Measurements from ENCODE around the gene ARHGEF12. TPM values are rescaled to one million over a fixed set of nuclear protein-coding genes. Genes with fewer than 3 reads are reported as not detected.
A peak's percentile ranks its signal among the peaks of the same experiment; 100 is the strongest.

The ARHGEF12 gene
- polyA plus RNA-seq, 1 experiment = 16.9 TPM

- no peak for DNase-seq (ENCODE audit: low read depth)
- TF ChIP-seq CTCF (IDR thresholded peaks at IDR 0.05; ENCODE audit: insufficient read depth, low read depth, low read length) = peak; percentile 45
- Histone ChIP-seq H3K4me3 (ENCODE audit: low read depth, low read length) (no peak overlapping the region), H3K36me3 (ENCODE audit: control insufficient read depth, insufficient read depth, low read length) (no peaks in the 10 kb centered on the region; the same call in 1 of the 2 replicates), H3K27me3 (ENCODE audit: control insufficient read depth, insufficient read depth, low read length) (no peaks in the 10 kb centered on the region)
- ChIA-PET CTCF (interaction anchor here (0.6 to 1.6 kb wide), 5 partner anchors 27 to 96 kb away, joined by 3 to 4 read pairs (median 4); partner anchors contain the start of gene ARHGEF12), POLR2A (interaction anchor here (0.6 kb wide), 1 partner anchor 152 kb away, joined by 3 read pairs; no protein-coding TSS in a partner anchor)
Measured at GRCh38 chr11:120431633-120432032, 95.4 kb downstream of the ARHGEF12 start.

- Histone ChIP-seq H3K27me3 (ENCODE audit: control insufficient read depth, insufficient read depth, low read length) (no peaks in the 10 kb centered on the region), H3K36me3 (ENCODE audit: control insufficient read depth, insufficient read depth, low read length) (no peaks in the 10 kb centered on the region; the same call in 1 of the 2 replicates), H3K4me3 (ENCODE audit: low read depth, low read length) (no peak overlapping the region)
- DNase-seq (ENCODE audit: low read depth) = peak; percentile 97
- CTCF ChIA-PET = interaction anchor here (0.6 to 1.5 kb wide), 5 partner anchors 9 to 97 kb away, joined by 3 to 4 read pairs (median 4); partner anchors contain the start of gene ARHGEF12
- no peak for TF ChIP-seq CTCF (IDR thresholded peaks at IDR 0.05; ENCODE audit: insufficient read depth, low read depth, low read length)
- POLR2A ChIA-PET = interaction anchor here (0.6 kb wide), 1 partner anchor 152 kb away, joined by 3 read pairs; no protein-coding TSS in a partner anchor
Measured at GRCh38 chr11:120432056-120433018, 96.1 kb downstream of the ARHGEF12 start.

GRCh38 chr11:120441592-120441991, 105.4 kb downstream of the ARHGEF12 start:
- POLR2A ChIA-PET = no interaction called here

DNA sequence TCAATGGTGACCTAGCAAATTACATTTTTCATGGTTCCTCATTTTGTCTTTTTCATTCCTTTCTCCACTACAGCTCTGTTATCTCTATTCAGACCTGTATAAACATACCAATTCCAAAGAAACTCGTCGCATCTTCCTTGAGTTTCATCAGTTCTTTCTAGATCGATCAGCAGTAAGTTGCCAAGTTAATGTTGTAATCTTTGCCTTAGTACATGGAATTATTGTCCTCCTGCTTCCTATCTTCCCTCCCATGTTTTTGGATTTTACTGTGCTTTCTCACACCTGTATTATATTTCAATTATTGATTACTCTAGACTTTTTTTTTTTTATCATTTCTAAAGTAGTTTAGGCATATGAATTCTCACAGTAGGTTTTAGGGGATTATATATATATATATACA, 105.8 kb downstream of the ARHGEF12 start:
- Histone ChIP-seq H3K4me3 (ENCODE audit: low read depth, low read length) (no peak overlapping the region), H3K36me3 (ENCODE audit: control insufficient read depth, insufficient read depth, low read length) (no peaks in the 10 kb centered on the region), H3K27me3 (ENCODE audit: control insufficient read depth, insufficient read depth, low read length) (no peaks in the 10 kb centered on the region)
- DNase-seq (ENCODE audit: low read depth) = no peak
- CTCF ChIA-PET = no interaction called here
- TF ChIP-seq CTCF (IDR thresholded peaks at IDR 0.05; ENCODE audit: insufficient read depth, low read depth, low read length) = no peak
- POLR2A ChIA-PET = no interaction called here

More at GRCh38 chr11:120441592-120441991, 105.4 kb downstream of the ARHGEF12 start:
- H3K4me3 ChIP-seq (ENCODE audit: low read depth, low read length) = no peak overlapping the region
- CTCF ChIA-PET = interaction anchor here (0.6 to 0.8 kb wide), 3 partner anchors 9 to 48 kb away, joined by 3 read pairs; no protein-coding TSS in a partner anchor
- no peak for DNase-seq (ENCODE audit: low read depth)
- no peaks in the 10 kb centered on the region for H3K27me3 ChIP-seq (ENCODE audit: control insufficient read depth, insufficient read depth, low read length)
- no peak for TF ChIP-seq CTCF (IDR thresholded peaks at IDR 0.05; ENCODE audit: insufficient read depth, low read depth, low read length)
- H3K36me3 ChIP-seq (ENCODE audit: control insufficient read depth, insufficient read depth, low read length) = no peaks in the 10 kb centered on the region

- POLR2A ChIA-PET = no interaction called here
- DNase-seq (ENCODE audit: low read depth) = no peak
- CTCF ChIA-PET = no interaction called here
- no peak for TF ChIP-seq CTCF (IDR thresholded peaks at IDR 0.05; ENCODE audit: insufficient read depth, low read depth, low read length)
- Histone ChIP-seq H3K4me3 (ENCODE audit: low read depth, low read length) (no peak overlapping the region), H3K36me3 (ENCODE audit: control insufficient read depth, insufficient read depth, low read length) (peaks cover 14% of the 10 kb centered on the region), H3K27me3 (ENCODE audit: control insufficient read depth, insufficient read depth, low read length) (no peaks in the 10 kb centered on the region)
Measured at GRCh38 chr11:120446802-120447201, 110.6 kb downstream of the ARHGEF12 start.

Data from BJ (cell line).